NCI-H1092 treated with DMSO at 0.1 percent for 48 hours (cell line): ENCODE data around the gene FYN.
"Not testable (repeated sequence)": the region's sequence is repeated elsewhere in the genome, so short reads cannot be mapped to it uniquely, and the experiment has no call there.

Source experiments
- DNase-seq: peaks from one replicate; lab custom pipeline; 2025; lab: John Stamatoyannopoulos, UW

The FYN gene

GRCh38 chr6:111850295-111850937 is 22.8 kb downstream of the FYN start:
- DNase-seq, result no peak

GRCh38 chr6:111849298-111849697 is 24.0 kb downstream of the FYN start:
- DNase-seq, result no peak

- no peak for DNase-seq
Measured at GRCh38 chr6:111848262-111848812, 24.9 kb downstream of the FYN start.

GRCh38 chr6:111846492-111847409 is 26.5 kb downstream of the FYN start:
- no peak for DNase-seq

- no peak for DNase-seq
Measured at GRCh38 chr6:111846066-111846465, 27.2 kb downstream of the FYN start.

GRCh38 chr6:111845441-111845871 is 27.8 kb downstream of the FYN start:
- no peak for DNase-seq

GRCh38 chr6:111844921-111845320 is 28.3 kb downstream of the FYN start:
- DNase-seq, result no peak

GRCh38 chr6:111844376-111844775 is 28.9 kb downstream of the FYN start:
- no peak for DNase-seq

GRCh38 chr6:111843347-111844147 is 29.7 kb downstream of the FYN start:
- no peak for DNase-seq

- no peak for DNase-seq
Measured at GRCh38 chr6:111842891-111843290, 30.4 kb downstream of the FYN start.

GRCh38 chr6:111842271-111842822 is 30.9 kb downstream of the FYN start:
- DNase-seq, result no peak

- no peak for DNase-seq
Measured at GRCh38 chr6:111841822-111842221, 31.4 kb downstream of the FYN start.

- no peak for DNase-seq
Measured at GRCh38 chr6:111840803-111841202, 32.4 kb downstream of the FYN start.

GRCh38 chr6:111838749-111839484 is 34.3 kb downstream of the FYN start:
- DNase-seq, result no peak

- DNase-seq, result no peak
Measured at GRCh38 chr6:111837641-111838500, 35.4 kb downstream of the FYN start.

- DNase-seq, result no peak
Measured at GRCh38 chr6:111837007-111837406, 36.2 kb downstream of the FYN start.

GRCh38 chr6:111835807-111836206 is 37.4 kb downstream of the FYN start:
- no peak for DNase-seq

- DNase-seq, result not testable (repeated sequence)
Measured at GRCh38 chr6:111835398-111835797, 37.9 kb downstream of the FYN start.

GRCh38 chr6:111834356-111834755 is 38.9 kb downstream of the FYN start:
- no peak for DNase-seq

GRCh38 chr6:111832833-111833418 is 40.3 kb downstream of the FYN start:
- no peak for DNase-seq
